GM13976 (cell line): ENCODE measurements around the gene SCAMP1.
"Not testable (repeated sequence)": the region's sequence is repeated elsewhere in the genome, so short reads cannot be mapped to it uniquely, and the experiment has no call there.

Experiments used
- DNase-seq: peaks from one replicate; pipeline ENCODE4 v3.0.0; 2012; ENCODE audit warnings: low spot score
- in situ Hi-C: fragments of 300-500 bp; cut with MboI; formaldehyde crosslinking; loops from one replicate; pipeline ENCODE4 v1.12.0; 2022; ENCODE audit warnings: low sequenced_read_pairs, mixed read lengths, inconsistent platforms; ENCODE audit not compliant: unreplicated experiment
- TF ChIP-seq, protein P1 (sequence below): IDR thresholded peaks from 2 replicates; pipeline ENCODE4 v1.5.1; 2012; ENCODE audit warnings: borderline replicate concordance, mild to moderate bottlenecking; ENCODE audit not compliant: insufficient read depth; ENCODE audit errors: extremely low read depth, missing control alignments, control extremely low read depth

SCAMP1 gene

DNA sequence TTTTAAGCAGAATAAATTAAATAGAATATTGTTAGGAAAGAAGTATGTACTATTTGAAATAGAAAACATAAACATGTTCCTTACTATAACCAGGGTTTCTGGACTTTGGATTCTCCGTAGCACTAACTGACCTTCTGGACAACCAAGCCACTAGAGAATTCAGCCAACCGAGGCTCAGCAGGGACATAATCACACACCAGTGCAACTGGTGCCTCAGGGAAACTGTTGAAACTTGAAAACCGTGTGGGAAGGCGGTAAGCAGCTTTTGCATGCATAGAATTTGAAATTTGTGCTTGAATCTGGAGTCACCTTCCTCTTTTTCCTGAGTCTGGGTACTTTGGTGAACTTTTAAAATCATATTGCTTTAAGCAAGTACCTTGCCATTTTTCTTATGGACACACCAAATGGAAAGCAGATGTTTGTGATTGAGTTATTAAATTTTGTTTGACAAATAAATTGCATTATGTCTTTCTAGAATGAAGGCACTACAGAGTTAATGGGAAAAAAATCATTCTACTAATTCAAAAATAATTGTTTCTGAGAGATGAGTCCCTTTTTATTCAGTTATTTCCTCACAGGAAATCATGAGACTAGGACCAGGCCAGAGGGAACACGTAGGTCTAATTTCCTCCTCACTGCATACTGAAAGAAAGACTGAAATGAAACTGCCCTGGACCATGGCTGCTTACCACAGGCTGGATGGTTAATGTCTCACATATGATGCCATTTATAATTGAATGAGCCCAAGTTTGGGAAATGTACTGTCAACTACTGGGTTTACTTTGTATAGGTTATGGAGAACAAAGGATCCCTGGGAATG lies 20.6 kb upstream of the SCAMP1 start:
- in situ Hi-C loops = no loop called here
- no peak for DNase-seq
- TF ChIP-seq, protein P1, sequence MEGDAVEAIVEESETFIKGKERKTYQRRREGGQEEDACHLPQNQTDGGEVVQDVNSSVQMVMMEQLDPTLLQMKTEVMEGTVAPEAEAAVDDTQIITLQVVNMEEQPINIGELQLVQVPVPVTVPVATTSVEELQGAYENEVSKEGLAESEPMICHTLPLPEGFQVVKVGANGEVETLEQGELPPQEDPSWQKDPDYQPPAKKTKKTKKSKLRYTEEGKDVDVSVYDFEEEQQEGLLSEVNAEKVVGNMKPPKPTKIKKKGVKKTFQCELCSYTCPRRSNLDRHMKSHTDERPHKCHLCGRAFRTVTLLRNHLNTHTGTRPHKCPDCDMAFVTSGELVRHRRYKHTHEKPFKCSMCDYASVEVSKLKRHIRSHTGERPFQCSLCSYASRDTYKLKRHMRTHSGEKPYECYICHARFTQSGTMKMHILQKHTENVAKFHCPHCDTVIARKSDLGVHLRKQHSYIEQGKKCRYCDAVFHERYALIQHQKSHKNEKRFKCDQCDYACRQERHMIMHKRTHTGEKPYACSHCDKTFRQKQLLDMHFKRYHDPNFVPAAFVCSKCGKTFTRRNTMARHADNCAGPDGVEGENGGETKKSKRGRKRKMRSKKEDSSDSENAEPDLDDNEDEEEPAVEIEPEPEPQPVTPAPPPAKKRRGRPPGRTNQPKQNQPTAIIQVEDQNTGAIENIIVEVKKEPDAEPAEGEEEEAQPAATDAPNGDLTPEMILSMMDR = no peak

DNA sequence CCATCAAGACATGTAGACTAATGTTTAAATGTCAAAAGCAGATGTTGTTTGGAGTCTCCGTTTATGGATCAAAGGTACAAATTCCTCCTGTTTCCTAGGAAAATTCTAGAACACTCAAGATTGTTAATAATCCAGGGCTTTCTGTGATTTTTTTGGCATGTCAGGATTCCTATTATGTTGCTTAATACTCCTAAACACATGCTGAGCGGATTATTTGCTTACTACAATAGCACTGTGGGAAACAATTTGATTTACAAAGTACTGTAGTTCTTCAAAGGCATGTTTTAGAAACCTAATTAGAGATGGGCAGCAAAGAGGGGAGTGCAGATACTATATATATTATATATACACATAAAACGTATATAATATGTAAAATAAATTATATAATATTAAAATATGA lies 19.0 kb upstream of the SCAMP1 start:
- TF ChIP-seq, protein P1 = no peak
- in situ Hi-C loops = no loop called here
- no peak for DNase-seq

DNA sequence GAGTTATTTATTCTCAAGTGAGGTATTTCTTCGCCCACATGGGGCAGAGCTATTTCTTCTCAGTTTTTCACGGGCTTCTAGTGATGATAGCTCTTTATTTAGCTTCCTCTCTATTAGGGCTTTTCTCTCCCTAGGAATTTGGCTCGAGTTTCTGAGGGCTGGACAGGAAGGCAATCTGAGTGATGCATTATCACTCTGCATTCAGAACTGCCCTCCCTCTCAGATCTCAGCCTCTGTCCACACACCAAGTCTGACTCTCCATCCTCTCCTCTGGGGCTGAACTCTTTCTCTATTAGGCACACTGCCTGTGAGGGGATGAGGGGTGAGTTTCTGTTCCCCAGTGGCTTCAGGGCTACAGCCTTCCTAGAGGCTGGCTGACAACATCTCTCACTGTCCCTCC lies 14.9 kb upstream of the SCAMP1 start:
- no peak for DNase-seq
- in situ Hi-C loops = no loop called here
- TF ChIP-seq, protein P1 = no peak

DNA sequence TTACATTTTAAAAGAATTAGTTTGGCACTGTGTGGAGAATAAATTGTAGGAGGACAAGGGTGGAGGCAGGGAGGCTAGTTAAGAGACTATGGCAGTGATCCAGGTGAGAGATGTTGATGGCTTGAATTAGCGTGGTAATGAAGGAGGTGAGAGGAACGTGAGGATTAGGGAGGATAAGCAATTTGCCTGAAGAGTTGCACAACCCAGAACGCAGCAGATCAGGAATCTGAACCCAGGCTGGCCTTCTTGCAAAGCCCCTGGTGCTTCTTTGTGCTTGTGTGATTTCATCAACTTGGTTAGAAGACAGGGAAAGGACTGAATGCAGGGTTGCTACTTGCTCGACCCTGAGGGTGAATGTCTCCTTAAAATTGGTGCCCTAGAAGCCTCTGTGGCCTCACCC lies 6.9 kb upstream of the SCAMP1 start:
- in situ Hi-C loops = loop anchor here (10.0 kb wide), 1 partner anchor 59 kb away; the partner anchor contains the start of gene AP3B1
- TF ChIP-seq, protein P1 = no peak
- DNase-seq = no peak

DNA sequence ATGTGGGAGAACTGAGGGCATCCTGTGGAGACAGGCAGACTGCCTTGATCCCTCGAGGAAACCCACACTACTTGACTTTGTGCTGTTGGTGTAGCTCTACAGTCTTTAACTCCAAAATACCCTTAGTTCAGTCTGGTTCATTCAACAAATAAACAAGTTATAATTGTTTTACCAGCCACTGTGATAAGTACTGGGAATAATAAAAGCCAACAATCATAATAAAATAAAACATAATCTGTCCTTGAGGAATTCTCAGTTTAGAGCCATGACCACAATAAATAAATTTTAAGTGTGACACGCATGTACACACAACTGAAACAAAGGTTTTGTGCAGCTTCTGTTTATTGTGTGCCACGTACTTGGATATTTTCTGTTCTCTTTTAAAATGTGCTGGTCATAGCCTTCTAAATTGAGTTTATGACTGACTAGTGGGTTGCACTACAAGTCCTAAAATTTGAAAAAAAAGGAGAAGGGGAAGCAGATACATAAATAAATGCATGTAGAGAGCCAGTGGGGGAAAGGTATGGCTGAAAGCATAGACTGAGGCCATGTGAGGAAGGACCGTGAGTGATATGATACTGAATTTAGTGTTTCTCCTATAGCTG lies 6.2 kb upstream of the SCAMP1 start:
- in situ Hi-C loops = loop anchor here (10.0 kb wide), 1 partner anchor 59 kb away; the partner anchor contains the start of gene AP3B1
- DNase-seq = no peak
- TF ChIP-seq, protein P1 = no peak

DNA sequence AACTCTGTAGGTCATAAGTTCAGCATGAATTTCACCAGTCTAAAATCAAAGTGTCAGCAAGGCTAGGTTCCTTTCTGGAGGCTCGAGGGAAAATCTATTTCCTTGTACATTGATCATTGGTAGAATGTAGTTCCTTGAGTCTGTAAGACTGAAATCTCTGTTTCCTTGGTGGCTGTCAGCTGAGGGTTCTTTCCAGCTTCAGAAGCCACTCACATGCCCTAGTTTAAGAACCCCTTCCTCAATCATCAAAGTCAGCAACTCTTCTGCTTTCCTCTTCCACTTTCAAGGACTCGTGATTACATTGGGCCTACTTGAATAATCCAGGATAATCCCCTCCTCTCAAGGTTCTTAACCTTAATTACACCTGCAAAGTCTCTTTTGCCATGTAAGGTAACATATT lies 4.9 kb upstream of the SCAMP1 start:
- DNase-seq = no peak
- in situ Hi-C loops = loop anchor here (10.0 kb wide), 1 partner anchor 61 kb away; the partner anchor contains the start of gene AP3B1
- TF ChIP-seq, protein P1 = no peak

DNA sequence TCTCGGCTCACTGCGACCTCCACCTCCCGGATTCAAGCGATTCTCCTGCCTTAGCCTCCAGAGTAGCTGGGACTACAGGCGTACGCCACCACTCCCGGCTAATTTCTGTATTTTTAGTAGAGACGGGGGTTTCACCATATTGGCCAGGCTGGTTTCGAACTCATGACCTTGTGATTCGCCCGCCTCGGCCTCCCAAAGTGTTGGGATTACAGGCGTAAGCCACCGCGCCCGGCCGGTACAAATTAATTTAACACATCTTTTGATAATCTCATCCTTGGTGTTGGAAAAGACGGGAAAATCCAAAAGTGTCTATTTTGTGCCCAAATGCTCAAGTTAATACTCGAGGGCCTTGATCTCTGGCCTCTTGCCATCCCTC lies 974 bp upstream of the SCAMP1 start:
- in situ Hi-C loops = loop anchor here (10.0 kb wide), 1 partner anchor 65 kb away; the partner anchor contains the start of gene AP3B1
- not testable (repeated sequence) for DNase-seq
